ENCODE measurements around the gene MUC6.

DNA sequence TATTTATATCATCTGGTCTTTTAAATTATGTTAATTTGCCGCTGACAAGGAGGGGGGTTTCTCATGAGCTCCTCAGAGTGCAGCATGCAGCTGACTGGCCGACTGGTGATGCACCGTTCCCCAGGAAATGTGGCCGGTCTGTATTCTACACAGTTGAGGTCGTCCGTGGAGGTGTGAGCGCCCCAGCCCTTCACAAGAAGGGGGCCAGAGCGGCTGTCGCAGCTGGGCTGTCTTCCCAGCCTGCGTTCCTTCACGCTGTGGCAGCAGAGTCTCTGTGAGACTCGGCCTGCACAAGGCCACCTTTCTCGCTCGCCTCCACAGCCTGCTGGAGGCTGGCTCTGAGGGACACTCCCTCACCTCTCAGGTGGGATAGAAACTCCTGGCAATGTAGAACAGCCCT, 67.7 kb downstream of the MUC6 start:
- TF ChIP-seq, protein P1, sequence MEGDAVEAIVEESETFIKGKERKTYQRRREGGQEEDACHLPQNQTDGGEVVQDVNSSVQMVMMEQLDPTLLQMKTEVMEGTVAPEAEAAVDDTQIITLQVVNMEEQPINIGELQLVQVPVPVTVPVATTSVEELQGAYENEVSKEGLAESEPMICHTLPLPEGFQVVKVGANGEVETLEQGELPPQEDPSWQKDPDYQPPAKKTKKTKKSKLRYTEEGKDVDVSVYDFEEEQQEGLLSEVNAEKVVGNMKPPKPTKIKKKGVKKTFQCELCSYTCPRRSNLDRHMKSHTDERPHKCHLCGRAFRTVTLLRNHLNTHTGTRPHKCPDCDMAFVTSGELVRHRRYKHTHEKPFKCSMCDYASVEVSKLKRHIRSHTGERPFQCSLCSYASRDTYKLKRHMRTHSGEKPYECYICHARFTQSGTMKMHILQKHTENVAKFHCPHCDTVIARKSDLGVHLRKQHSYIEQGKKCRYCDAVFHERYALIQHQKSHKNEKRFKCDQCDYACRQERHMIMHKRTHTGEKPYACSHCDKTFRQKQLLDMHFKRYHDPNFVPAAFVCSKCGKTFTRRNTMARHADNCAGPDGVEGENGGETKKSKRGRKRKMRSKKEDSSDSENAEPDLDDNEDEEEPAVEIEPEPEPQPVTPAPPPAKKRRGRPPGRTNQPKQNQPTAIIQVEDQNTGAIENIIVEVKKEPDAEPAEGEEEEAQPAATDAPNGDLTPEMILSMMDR (IDR thresholded peaks at IDR 0.05): no peak
- TF ChIP-seq POLR2A (IDR thresholded peaks at IDR 0.05): no peak

Data from testis (tissue), 2 donors.